Lower leg skin (tissue), 4 donors: ENCODE measurements around the gene CELA2B. TPM values are rescaled to one million over a fixed set of nuclear protein-coding genes. Genes with fewer than 3 reads are reported as not detected.
"Not testable (repeated sequence)": the region's sequence is repeated elsewhere in the genome, so short reads cannot be mapped to it uniquely, and the experiment has no call there.

Experiments
- DNase-seq, 2 donors: peaks; one replicate each; pipeline ENCODE4 v3.0.0-alpha.2; 2019; ENCODE audit warnings: low spot score in 2 of 2
- H3K4me3 ChIP-seq: fragments of 200-600 bp; sonication (generic); 2 replicates; pipeline ENCODE4 v1.5.1; 2017; ENCODE audit warnings: mild to moderate bottlenecking, low read depth; ENCODE audit not compliant: poor library complexity, severe bottlenecking
- CTCF ChIP-seq, 3 donors: fragments of 450-650 bp; IDR thresholded peaks; one replicate each; pipeline ENCODE4 v1.5.1; 2016; ENCODE audit warnings: antibody characterized with exemption in 3 of 3, mild to moderate bottlenecking in 3 of 3, moderate library complexity in 2 of 3
- POLR2A ChIP-seq, 2 donors: fragments of 450-650 bp; IDR thresholded peaks; one replicate each; pipeline ENCODE4 v1.6.1; 2016 to 2017; ENCODE audit warnings: antibody characterized with exemption in 2 of 2, mild to moderate bottlenecking in 1 of 2, moderate library complexity in 1 of 2
- WGBS, 2 donors: methylation state at CpG; one replicate each; pipeline ENCODE4 v1.1.5; 2018; 5-methylcytosine and 5-hydroxymethylcytosine counted together
- intact Hi-C: fragments of 100-400 bp; cut with DNase I; formaldehyde crosslinking; loops from one replicate; pipeline ENCODE4 v1.15.0; 2023; ENCODE audit warnings: low total_unique reads
- total RNA-seq, 4 donors: library from RNA; depleted of rRNA; stranded (reverse); fragments of >200 nt; gene quantifications; one replicate each; pipeline ENCODE4 v1.1.0, GENCODE V29; 2016

The CELA2B gene
- total RNA-seq, 4 donors from 2014 or later = 0.49 TPM; not detected in 3

DNA sequence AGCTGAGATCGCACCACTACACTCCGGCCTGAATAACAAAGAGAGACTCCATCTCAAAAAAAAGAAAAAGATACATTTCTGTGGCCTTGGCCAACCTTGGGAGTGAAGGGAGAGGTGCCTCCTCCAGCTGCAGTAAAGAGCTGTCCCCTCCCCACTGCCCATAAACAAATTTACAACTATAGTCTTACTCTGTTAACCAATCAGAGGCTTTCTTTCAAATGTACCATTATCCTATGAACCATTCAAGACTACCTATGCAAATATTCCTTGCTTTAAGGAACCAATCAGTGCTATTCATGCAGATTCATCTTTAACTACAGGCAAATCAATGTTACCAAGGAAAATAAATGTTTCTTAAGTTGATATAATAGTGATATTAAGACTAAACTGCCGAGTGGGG lies 1.0 kb downstream of the CELA2B start:
- intact Hi-C loops = no loop called here
- no peak for TF ChIP-seq CTCF (IDR thresholded peaks at IDR 0.05)
- no peak for TF ChIP-seq POLR2A (IDR thresholded peaks at IDR 0.05)
- WGBS, 2 donors = 92 to 94% methylated on average over 3 of the region's 3 CpGs

DNA sequence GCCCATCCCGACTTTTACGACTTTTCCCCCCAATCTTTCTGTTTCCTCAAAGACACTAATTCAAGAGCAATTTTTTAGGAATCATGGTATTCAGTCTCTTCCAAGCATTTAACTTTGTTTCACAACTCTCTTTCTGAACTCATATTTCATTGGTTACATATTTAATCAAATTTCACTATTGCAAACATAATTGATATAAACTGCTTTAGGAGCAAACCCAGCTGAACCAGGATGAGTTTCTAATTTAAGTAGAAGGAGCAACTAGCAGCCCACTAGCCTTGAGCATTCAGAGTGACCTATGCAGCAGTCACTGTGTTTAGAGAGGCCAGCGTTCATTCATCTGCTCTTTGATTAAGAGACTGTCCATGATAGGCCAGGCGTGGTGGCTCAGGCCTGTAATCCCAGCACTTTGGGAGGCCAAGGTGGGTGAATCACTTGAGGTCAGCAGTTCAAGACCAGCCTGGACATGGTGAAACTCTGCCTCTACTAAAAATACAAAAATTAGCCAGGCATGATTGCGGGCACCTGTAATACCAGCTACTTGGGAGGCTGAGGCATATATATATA lies 1.8 kb downstream of the CELA2B start:
- intact Hi-C loops = no loop called here
- no peak overlapping the region for H3K4me3 ChIP-seq
- WGBS, 2 donors = 93 to 95% methylated on average over 5 of the region's 5 CpGs
- no peak for TF ChIP-seq POLR2A (IDR thresholded peaks at IDR 0.05)
- no peak for DNase-seq

More for the DNA sequence above, 1.0 kb downstream of the CELA2B start:
- H3K4me3 ChIP-seq = no peak overlapping the region
- no peak for DNase-seq

DNA sequence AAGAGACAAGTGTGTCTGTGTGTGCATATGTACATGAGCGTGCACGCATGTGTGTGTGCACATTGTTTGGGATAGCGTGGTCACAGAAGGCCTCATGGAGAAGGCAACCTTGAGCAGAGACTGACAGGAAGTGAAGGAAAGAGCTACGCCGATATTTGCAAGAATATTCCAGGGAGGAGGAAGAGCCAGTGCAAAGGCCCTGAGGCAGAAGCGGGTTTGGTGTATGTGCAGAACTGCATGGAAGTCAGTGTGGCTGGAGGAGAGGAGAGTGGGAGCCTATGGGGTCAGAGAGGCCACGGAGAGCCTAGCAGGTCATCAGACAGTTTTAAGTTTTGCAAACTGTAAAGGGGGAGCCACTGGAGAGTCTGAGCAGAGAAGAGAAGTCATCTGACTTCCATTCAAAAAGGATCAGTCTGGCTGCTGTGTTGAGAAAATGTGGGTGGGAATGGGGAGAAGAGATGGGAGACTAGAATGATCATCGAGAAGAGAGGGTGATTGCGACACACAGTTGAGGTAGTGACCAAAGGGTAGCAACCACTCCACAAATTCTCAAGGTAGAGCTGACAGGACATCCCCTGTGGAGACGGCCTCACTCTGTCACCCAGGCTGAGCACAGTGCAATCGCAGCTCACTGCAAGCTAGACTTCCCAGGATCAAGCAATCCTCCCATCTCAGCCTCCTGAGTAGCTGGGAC lies 3.9 kb downstream of the CELA2B start:
- intact Hi-C loops = no loop called here
- TF ChIP-seq CTCF (IDR thresholded peaks at IDR 0.05) (no peak), POLR2A (IDR thresholded peaks at IDR 0.05) (no peak)
- DNase-seq = no peak
- no peak overlapping the region for H3K4me3 ChIP-seq
- WGBS, 2 donors = 92 to 93% methylated on average over 11 of the region's 11 CpGs

- 83 to 84% methylated on average over 6 of the region's 6 CpGs for WGBS, 2 donors
- intact Hi-C loops, H3K4me3 ChIP-seq, DNase-seq: not testable (repeated sequence)
These were observed 6.6 kb downstream of the CELA2B start for GRCh38 chr1:15482455-15482854.

DNA sequence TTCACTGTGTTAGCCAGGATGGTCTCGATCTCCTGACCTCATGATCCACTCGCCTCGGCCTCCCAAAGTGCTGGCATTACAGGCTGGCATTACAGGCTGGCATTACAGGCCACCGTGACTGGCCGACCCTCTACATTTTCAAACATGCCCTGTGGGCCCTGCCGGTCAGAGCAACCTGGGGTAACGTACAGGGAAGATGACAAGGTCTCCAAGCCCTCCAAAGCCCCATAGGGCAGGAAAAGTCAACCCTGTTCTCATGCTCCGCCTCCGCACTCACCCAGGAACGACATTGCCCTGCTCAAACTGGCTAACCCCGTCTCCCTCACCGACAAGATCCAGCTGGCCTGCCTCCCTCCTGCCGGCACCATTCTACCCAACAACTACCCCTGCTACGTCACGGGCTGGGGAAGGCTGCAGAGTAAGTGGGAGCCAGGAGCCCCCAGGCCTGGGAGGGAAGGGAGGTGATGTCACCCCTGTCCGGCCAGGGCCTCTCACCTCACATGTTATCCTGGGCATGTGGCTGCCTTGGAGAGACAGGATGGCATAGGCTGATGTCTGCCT lies 7.2 kb downstream of the CELA2B start:
- 67 to 79% methylated on average over 14 to 15 of the region's 16 CpGs for WGBS, 2 donors
- intact Hi-C loops, H3K4me3 ChIP-seq, DNase-seq: not testable (repeated sequence)

GRCh38 chr1:15483971-15484370 lies 8.1 kb downstream of the CELA2B start:
- intact Hi-C loops = no loop called here
- no peak for TF ChIP-seq POLR2A (IDR thresholded peaks at IDR 0.05)
- TF ChIP-seq CTCF (IDR thresholded peaks at IDR 0.05) = no peak
- no peak for DNase-seq
- no peak overlapping the region for H3K4me3 ChIP-seq
- 88 to 89% methylated on average over 2 of the region's 2 CpGs for WGBS, 2 donors

DNA sequence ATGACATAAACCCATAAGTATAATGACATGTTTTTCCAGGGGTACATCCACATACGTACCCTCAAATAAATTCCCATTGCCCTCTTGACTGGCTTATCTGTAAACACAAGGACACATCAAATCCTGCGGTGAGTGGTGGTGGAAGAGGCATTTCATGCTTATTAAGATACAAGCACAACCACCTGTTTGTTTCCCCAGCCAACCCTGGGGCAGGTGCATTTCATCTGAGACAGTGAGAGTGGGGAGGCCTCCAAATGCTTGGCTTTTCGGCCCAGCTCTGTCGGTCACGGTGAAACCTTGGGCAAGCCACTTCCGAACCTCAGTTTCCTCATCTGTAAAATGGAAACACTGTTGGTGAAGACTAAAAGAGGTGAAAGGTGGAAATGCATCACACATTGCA lies 8.5 kb downstream of the CELA2B start:
- H3K4me3 ChIP-seq, DNase-seq, intact Hi-C loops: not testable (repeated sequence)
- WGBS, 2 donors = 94 to 96% methylated on average over 6 of the region's 6 CpGs

GRCh38 chr1:15485636-15486035 lies 9.7 kb downstream of the CELA2B start:
- no peak overlapping the region for H3K4me3 ChIP-seq
- WGBS, 2 donors = 96 to 97% methylated on average over 6 of the region's 6 CpGs
- TF ChIP-seq CTCF (IDR thresholded peaks at IDR 0.05) (no peak), POLR2A (IDR thresholded peaks at IDR 0.05) (no peak)
- DNase-seq = no peak
- intact Hi-C loops = no loop called here

DNA sequence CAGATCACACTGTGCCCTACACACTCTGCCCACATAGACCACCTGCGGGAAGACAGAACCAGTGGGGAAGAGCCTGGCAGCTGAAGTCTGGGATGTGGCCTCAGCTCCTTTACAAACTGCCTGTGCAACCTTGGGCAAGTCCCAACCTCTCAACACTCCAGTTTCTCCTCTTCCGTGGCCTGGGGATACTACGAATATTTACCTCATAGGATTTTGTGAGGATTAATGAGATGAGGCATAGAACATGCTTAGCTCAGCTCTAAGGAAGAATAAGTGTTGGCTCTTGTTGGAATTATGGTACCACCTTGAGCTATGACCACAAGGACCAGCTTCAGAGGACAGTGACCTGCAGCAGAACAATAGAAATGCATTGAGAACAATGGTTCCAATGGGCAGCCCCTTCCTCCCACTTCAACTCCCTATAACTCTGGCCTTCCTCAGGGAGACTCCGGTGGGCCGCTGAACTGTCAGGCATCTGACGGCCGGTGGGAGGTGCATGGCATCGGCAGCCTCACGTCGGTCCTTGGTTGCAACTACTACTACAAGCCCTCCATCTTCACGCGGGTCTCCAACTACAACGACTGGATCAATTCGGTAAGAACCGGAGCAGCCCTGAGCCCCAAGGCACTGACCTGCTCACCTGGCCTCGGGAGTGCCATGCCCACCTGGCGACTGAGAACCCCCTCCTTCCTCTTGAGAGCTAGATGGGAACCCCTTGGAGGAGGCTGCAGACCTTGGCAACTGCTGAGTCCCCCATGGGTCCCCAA lies 11.1 kb downstream of the CELA2B start:
- WGBS, 2 donors = 86 to 89% methylated on average over 17 of the region's 17 CpGs
- DNase-seq, intact Hi-C loops, H3K4me3 ChIP-seq: not testable (repeated sequence)
